ENCODE results near the gene ALPG. TPM values are rescaled to one million over a fixed set of nuclear protein-coding genes. Genes with fewer than 3 reads are reported as not detected.
"Not testable (repeated sequence)": the region's sequence is repeated elsewhere in the genome, so short reads cannot be mapped to it uniquely, and the experiment has no call there.

ALPG gene
- total RNA-seq, 1 experiment from 2014 or later: not detected

DNA sequence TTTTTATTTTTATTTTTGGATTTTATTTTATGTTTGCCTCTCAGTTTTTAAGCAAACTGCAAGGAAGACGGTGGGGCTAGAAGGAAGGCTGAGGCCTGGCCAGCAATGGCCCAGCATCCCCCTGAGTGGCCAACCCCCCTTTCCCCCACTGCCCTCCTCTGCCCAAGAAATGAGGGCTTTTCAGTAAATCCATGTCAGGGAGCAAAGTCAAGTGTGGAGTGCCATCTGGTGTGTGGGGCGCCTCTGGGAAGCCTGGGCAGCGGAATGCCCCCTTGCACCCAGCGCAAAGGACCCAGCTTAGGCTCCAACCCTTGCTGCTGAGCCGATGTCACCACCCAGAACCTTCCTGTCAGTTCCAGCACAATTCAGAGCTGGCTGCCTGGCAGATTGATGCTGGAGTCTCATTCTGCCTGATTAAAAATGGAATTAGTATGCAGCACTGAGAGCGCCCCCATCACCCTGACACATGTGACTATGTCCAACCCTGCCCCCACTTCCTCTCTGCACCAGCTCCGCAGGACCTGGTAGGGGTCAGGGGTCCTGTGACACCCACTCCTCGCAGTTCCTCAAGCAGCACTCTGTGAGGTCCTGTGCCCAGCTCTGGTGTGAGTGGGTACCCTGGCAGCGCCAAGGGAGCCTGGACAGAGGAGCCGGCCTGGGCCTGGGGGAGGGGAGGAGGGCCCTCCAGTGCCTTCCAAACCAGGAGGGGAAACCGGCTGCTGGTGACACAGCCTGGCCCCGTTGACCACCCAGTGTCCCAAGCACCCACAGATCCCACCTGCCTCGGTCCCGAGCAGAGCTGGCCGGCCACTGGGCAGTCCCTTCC, 37.3 kb upstream of the ALPG start:
- no peaks in the 10 kb centered on the region for H3K36me3 ChIP-seq (ENCODE audit: insufficient read depth, low read length, poor library complexity, severe bottlenecking)
- CTCF ChIA-PET: no interaction called here
- BruUV-seq (replicated peaks): no TSS peak
- no peaks in the 10 kb centered on the region for H3K4me1 ChIP-seq (ENCODE audit: insufficient read depth, low read length, poor library complexity, severe bottlenecking)
- intact Hi-C loops (cut with micrococcal nuclease; ENCODE audit: unreplicated experiment): no loop called here
- POLR2A ChIA-PET (ENCODE audit: low non-redundant PET): no interaction called here
- TF ChIP-seq, protein P1, sequence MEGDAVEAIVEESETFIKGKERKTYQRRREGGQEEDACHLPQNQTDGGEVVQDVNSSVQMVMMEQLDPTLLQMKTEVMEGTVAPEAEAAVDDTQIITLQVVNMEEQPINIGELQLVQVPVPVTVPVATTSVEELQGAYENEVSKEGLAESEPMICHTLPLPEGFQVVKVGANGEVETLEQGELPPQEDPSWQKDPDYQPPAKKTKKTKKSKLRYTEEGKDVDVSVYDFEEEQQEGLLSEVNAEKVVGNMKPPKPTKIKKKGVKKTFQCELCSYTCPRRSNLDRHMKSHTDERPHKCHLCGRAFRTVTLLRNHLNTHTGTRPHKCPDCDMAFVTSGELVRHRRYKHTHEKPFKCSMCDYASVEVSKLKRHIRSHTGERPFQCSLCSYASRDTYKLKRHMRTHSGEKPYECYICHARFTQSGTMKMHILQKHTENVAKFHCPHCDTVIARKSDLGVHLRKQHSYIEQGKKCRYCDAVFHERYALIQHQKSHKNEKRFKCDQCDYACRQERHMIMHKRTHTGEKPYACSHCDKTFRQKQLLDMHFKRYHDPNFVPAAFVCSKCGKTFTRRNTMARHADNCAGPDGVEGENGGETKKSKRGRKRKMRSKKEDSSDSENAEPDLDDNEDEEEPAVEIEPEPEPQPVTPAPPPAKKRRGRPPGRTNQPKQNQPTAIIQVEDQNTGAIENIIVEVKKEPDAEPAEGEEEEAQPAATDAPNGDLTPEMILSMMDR (conservative IDR thresholded peaks at IDR 0.05; ENCODE audit: low read depth, low read length): no peak
- TF ChIP-seq EZH2 (IDR thresholded peaks at IDR 0.05; ENCODE audit: borderline replicate concordance, low read depth, low read length, poor library complexity, severe bottlenecking): no peak
- no peak overlapping the region for H3K4me3 ChIP-seq (ENCODE audit: low read depth, low read length, poor library complexity, severe bottlenecking)
- H3K9me3 ChIP-seq (ENCODE audit: low read depth, low read length, poor library complexity, severe bottlenecking): no peaks in the 10 kb centered on the region
- DNase-seq (ENCODE audit: low spot score): no peak
- no peaks in the 10 kb centered on the region for H3K27me3 ChIP-seq (replicated peaks; ENCODE audit: insufficient read depth, low read depth, low read length, poor library complexity)
- H3K27ac ChIP-seq (ENCODE audit: low read depth, low read length, poor library complexity, severe bottlenecking): no peak overlapping the region

DNA sequence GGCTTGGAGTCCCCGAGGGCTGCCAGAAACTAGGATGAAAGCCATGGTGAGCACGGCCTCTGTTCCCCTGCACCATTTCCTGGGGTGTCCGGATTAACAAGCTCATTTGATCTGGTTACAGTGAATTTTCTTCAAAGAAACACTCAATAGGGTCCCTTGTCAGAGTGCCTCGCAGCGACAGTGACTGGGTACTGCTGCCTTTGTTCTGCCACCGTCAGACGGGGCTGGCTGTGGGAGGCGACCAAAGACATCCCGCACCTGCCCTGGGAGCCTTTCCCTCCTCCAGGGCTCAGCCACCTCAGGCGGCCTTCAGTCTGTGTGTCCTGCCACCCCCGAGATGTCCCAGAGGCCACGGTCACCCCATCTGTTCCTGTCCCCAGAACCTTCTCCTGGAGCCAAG, 36.6 kb upstream of the ALPG start:
- H3K9me3 ChIP-seq (ENCODE audit: low read depth, low read length, poor library complexity, severe bottlenecking); H3K4me1 ChIP-seq (ENCODE audit: insufficient read depth, low read length, poor library complexity, severe bottlenecking); BruUV-seq (replicated peaks); POLR2A ChIA-PET (ENCODE audit: low non-redundant PET); CTCF ChIA-PET; intact Hi-C loops (cut with micrococcal nuclease; ENCODE audit: unreplicated experiment); H3K36me3 ChIP-seq (ENCODE audit: insufficient read depth, low read length, poor library complexity, severe bottlenecking); H3K4me3 ChIP-seq (ENCODE audit: low read depth, low read length, poor library complexity, severe bottlenecking); H3K27ac ChIP-seq (ENCODE audit: low read depth, low read length, poor library complexity, severe bottlenecking); H3K27me3 ChIP-seq (replicated peaks; ENCODE audit: insufficient read depth, low read depth, low read length, poor library complexity); DNase-seq (ENCODE audit: low spot score): not testable (repeated sequence)

DNA sequence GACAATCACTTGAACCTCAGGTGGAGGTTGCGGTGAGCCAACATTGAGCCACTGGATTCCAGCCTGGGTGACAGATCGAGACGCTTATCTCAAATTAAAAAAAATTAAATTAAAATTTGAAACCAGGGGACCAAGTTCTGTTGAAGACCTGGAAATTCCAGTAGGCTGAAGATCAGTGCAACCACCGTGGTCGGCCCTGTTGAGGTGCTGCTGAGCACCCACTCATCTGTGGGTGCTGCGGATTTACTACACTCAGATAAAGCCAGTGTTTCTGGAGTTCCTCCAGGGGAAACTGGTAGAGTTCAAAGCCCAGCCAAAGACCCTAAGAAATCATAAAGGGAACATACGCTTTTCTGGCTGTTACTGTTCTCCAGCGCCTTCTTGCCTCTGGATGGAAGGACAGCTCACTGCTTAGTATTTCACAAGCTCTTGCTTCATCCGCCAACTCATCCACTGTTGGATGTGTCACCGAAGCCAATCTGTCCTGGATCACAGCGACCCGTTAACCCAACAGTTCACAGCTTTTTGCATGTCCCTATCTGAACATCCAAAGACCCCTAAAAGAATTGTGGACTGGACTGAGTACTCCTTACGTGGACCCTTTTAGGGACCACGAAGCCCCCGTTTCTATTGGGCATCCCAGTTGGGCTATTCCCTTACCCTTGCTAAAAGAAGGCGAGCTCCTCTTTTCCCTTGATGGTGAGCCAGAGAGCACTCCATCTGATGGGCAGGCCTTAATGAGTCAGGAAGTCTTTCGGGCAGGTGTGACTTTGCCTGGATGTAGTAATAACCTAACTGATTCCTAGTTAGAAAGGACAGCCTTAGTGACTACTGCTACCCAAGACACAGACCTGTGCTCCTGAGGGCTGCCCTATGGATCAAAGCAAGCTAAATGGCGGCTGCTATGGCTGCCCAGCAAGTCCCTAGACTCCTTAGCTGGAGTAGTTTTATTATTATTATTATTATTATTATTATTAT, 34.1 kb upstream of the ALPG start:
- H3K4me3 ChIP-seq (ENCODE audit: low read depth, low read length, poor library complexity, severe bottlenecking): no peak overlapping the region
- BruUV-seq (replicated peaks): no TSS peak

More for the DNA sequence above, 34.1 kb upstream of the ALPG start:
- no peaks in the 10 kb centered on the region for H3K4me1 ChIP-seq (ENCODE audit: insufficient read depth, low read length, poor library complexity, severe bottlenecking)
- no peaks in the 10 kb centered on the region for H3K9me3 ChIP-seq (ENCODE audit: low read depth, low read length, poor library complexity, severe bottlenecking)
- POLR2A ChIA-PET (ENCODE audit: low non-redundant PET): no interaction called here
- no peak for DNase-seq (ENCODE audit: low spot score)
- H3K27me3 ChIP-seq (replicated peaks; ENCODE audit: insufficient read depth, low read depth, low read length, poor library complexity): no peaks in the 10 kb centered on the region
- no peak overlapping the region for H3K27ac ChIP-seq (ENCODE audit: low read depth, low read length, poor library complexity, severe bottlenecking)
- CTCF ChIA-PET: no interaction called here
- no peaks in the 10 kb centered on the region for H3K36me3 ChIP-seq (ENCODE audit: insufficient read depth, low read length, poor library complexity, severe bottlenecking)
- no peak for TF ChIP-seq EZH2 (IDR thresholded peaks at IDR 0.05; ENCODE audit: borderline replicate concordance, low read depth, low read length, poor library complexity, severe bottlenecking)
- TF ChIP-seq, protein P1 (conservative IDR thresholded peaks at IDR 0.05; ENCODE audit: low read depth, low read length): no peak
- intact Hi-C loops (cut with micrococcal nuclease; ENCODE audit: unreplicated experiment): no loop called here
